ENCODE data around the gene TATDN3.

Gene TATDN3

GRCh38 chr1:212783976-212784375, 7.7 kb upstream of the TATDN3 start:
- peaks cover 67% of the 10 kb centered on the region for H3K36me3 ChIP-seq (ENCODE audit: insufficient read depth, low read length)

GRCh38 chr1:212785871-212786270, 5.8 kb upstream of the TATDN3 start:
- H3K27ac ChIP-seq (ENCODE audit: low read depth, low read length, poor library complexity, severe bottlenecking): no peak overlapping the region
- H3K79me2 ChIP-seq (ENCODE audit: insufficient read depth, low read length): peaks cover 24% of the 10 kb centered on the region
- peaks cover 61% of the 10 kb centered on the region for H3K36me3 ChIP-seq (ENCODE audit: insufficient read depth, low read length)

More at GRCh38 chr1:212783976-212784375, 7.7 kb upstream of the TATDN3 start:
- TF ChIP-seq CTCF (IDR thresholded peaks at IDR 0.05; ENCODE audit: low read length) (no peak), EZH2 (IDR thresholded peaks at IDR 0.05; ENCODE audit: borderline replicate concordance, low read length) (no peak)
- Histone ChIP-seq H3K4me1 (ENCODE audit: insufficient read depth, low read length, severe bottlenecking) (peaks cover 6% of the 10 kb centered on the region), H3K79me2 (ENCODE audit: insufficient read depth, low read length) (peaks cover 13% of the 10 kb centered on the region), H2AFZ (ENCODE audit: low read length) (no peak overlapping the region), H3F3A (ENCODE audit: insufficient read depth, low read length) (no peaks in the 10 kb centered on the region), H3K27me3 (ENCODE audit: insufficient read depth, low read length) (no peaks in the 10 kb centered on the region), H3K9ac (ENCODE audit: low read length) (no peak overlapping the region), H4K20me1 (ENCODE audit: insufficient read depth, low read length) (no peaks in the 10 kb centered on the region), H3K9me3 (ENCODE audit: low read length) (no peaks in the 10 kb centered on the region), H3K4me3 (ENCODE audit: low read depth, low read length, poor library complexity, severe bottlenecking) (no peak overlapping the region), H3K27ac (ENCODE audit: low read depth, low read length, poor library complexity, severe bottlenecking) (no peak overlapping the region), H3K4me2 (ENCODE audit: low read length) (no peak overlapping the region), H3K9me2 (ENCODE audit: low read depth, low read length) (no peaks in the 10 kb centered on the region)

GRCh38 chr1:212791261-212791675, 426 bp upstream of the TATDN3 start:
- no peaks in the 10 kb centered on the region for H3K27me3 ChIP-seq (ENCODE audit: insufficient read depth, low read length)
- TF ChIP-seq EZH2 (IDR thresholded peaks at IDR 0.05; ENCODE audit: borderline replicate concordance, low read length) (no peak), CTCF (IDR thresholded peaks at IDR 0.05; ENCODE audit: low read length) (no peak)
- H3K9me2 ChIP-seq (ENCODE audit: low read depth, low read length): no peaks in the 10 kb centered on the region
- peaks cover 22% of the 10 kb centered on the region; the same call in 1 of the 2 replicates for H3K36me3 ChIP-seq (ENCODE audit: insufficient read depth, low read length)
- H3K4me1 ChIP-seq (ENCODE audit: insufficient read depth, low read length, severe bottlenecking): peaks cover 46% of the 10 kb centered on the region
- H3K9me3 ChIP-seq (ENCODE audit: low read length): no peaks in the 10 kb centered on the region
- H3K79me2 ChIP-seq (ENCODE audit: insufficient read depth, low read length): peaks cover 24% of the 10 kb centered on the region
- H3K27ac ChIP-seq (ENCODE audit: low read depth, low read length, poor library complexity, severe bottlenecking): peak overlapping the region; percentile 77
- no peaks in the 10 kb centered on the region for H4K20me1 ChIP-seq (ENCODE audit: insufficient read depth, low read length)
- H3F3A ChIP-seq (ENCODE audit: insufficient read depth, low read length): no peaks in the 10 kb centered on the region
- H3K4me2 ChIP-seq (ENCODE audit: low read length): peak overlapping the region; percentile 66
- peak overlapping the region; percentile 81 for H3K9ac ChIP-seq (ENCODE audit: low read length)
- H3K4me3 ChIP-seq (ENCODE audit: low read depth, low read length, poor library complexity, severe bottlenecking): peak overlapping the region; percentile 82
- H2AFZ ChIP-seq (ENCODE audit: low read length): no peak overlapping the region

More at GRCh38 chr1:212785871-212786270, 5.8 kb upstream of the TATDN3 start:
- H3F3A ChIP-seq (ENCODE audit: insufficient read depth, low read length): no peaks in the 10 kb centered on the region
- no peak overlapping the region for H3K4me3 ChIP-seq (ENCODE audit: low read depth, low read length, poor library complexity, severe bottlenecking)
- no peaks in the 10 kb centered on the region for H3K9me2 ChIP-seq (ENCODE audit: low read depth, low read length)
- TF ChIP-seq EZH2 (IDR thresholded peaks at IDR 0.05; ENCODE audit: borderline replicate concordance, low read length) (no peak), CTCF (IDR thresholded peaks at IDR 0.05; ENCODE audit: low read length) (no peak)
- no peaks in the 10 kb centered on the region for H3K27me3 ChIP-seq (ENCODE audit: insufficient read depth, low read length)
- no peak overlapping the region for H3K4me2 ChIP-seq (ENCODE audit: low read length)
- no peak overlapping the region for H2AFZ ChIP-seq (ENCODE audit: low read length)
- no peak overlapping the region for H3K9ac ChIP-seq (ENCODE audit: low read length)
- H3K9me3 ChIP-seq (ENCODE audit: low read length): no peaks in the 10 kb centered on the region
- H4K20me1 ChIP-seq (ENCODE audit: insufficient read depth, low read length): no peaks in the 10 kb centered on the region
- H3K4me1 ChIP-seq (ENCODE audit: insufficient read depth, low read length, severe bottlenecking): peaks cover 22% of the 10 kb centered on the region
